HG03135 (cell line): Measurements from ENCODE around the gene TNFRSF11A.
A peak's percentile ranks its signal among the peaks of the same experiment; 100 is the strongest.

Experiments used
- ATAC-seq: cut with Tn5 transposase; IDR thresholded peaks from one replicate; pipeline ENCODE4 v1.9.1; 2021; ENCODE audit warnings: mild to moderate bottlenecking, moderate library complexity; ENCODE audit not compliant: unreplicated experiment

The TNFRSF11A gene

DNA sequence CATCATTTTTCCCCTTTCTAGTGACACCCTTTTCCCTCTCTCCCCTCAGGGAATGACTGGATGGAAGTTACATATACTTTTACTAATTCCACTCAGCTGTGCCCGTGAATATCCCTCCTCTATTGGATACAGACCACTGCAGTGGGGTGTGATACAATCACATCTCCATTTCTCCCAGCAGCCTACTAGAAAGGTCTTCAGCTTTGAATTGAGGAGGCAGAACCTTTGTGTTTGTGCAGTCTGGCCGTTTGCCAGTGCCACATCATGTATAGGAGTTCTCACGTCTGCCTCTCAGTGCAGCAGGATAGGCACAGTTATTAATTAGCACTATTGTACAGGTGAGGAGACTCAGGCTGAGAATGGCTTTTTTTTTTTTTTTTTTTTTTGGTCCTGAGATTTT, 16.4 kb downstream of the TNFRSF11A start:
- no peak for ATAC-seq

- no peak for ATAC-seq
Observed at GRCh38 chr18:62342884-62343283, 17.8 kb downstream of the TNFRSF11A start.

DNA sequence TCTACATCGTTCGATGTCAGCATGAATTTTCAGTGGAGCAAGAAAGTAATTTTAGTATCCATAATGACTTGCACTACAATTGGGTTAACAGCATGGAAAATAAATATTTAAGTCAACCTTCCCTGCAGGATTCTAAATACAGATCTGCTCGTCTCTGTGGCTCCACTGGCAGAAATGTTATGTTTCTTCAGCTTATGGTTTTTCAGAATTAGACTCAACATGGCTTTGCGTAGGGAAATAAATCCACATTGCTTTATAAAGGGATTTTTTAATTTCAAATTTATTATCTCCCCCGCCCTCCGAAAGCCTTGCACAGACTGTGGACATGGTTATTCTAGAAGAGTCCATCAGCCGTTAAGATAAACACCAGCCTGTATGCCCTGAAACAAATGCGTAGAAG, 18.2 kb downstream of the TNFRSF11A start:
- ATAC-seq: no peak

GRCh38 chr18:62345909-62346308, 20.8 kb downstream of the TNFRSF11A start:
- no peak for ATAC-seq

DNA sequence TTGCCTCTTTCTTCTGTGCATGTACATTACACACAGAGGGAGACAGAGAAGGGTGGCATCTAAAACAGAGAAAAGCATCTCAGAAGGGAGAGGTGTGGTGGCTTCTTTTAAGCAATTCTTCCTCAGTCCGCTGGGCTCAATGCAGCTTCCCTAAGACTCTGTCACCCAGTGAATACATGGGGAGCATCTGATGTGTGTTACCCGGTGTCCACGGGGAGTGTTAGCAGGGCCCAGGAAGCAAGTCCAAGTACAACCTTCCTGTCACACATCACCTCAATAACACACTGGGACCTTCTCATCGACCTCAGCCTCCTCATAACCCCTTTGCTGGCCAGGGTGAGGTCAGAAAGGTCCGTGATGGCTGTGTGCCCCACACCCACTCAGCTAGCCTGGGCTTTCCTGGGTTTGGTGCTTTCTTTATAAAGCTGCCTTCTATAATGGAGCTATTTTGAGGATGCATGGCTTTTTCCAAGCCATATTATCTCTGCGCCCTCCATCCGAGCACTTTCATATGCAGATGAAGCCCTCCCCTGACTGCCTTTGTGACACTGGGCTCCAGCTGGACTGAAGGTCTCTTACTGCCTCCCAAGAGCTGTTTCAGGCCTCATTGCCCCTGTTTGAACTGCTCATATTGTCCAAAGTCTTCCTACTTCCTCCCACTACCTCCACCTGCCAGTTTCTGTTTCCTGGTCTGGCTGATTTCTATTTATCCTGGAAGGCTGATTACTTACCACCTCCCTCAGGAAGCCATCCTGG, 21.4 kb downstream of the TNFRSF11A start:
- no peak for ATAC-seq

GRCh38 chr18:62347089-62347506, 22.0 kb downstream of the TNFRSF11A start:
- ATAC-seq: no peak

- ATAC-seq: no peak
Observed at GRCh38 chr18:62348474-62348873, 23.4 kb downstream of the TNFRSF11A start.

DNA sequence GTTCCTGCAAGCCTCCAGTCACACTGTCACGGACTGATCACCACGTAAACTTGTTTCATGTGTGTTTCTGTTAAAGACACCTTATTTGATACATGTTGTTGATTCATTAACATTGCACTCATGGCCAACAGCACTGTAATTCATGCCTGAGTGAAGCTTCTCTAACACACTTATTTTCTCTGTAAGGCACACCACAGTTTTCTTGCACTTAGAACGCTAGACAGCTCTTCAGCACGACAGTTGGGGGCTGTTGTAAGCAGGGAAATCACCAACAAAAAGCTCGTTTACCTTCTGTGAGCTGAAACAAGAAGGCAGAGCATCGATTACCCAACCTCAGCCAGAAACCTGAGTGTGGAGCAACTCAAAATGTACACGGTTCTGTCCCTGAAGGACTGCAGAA, 28.1 kb downstream of the TNFRSF11A start:
- no peak for ATAC-seq

DNA sequence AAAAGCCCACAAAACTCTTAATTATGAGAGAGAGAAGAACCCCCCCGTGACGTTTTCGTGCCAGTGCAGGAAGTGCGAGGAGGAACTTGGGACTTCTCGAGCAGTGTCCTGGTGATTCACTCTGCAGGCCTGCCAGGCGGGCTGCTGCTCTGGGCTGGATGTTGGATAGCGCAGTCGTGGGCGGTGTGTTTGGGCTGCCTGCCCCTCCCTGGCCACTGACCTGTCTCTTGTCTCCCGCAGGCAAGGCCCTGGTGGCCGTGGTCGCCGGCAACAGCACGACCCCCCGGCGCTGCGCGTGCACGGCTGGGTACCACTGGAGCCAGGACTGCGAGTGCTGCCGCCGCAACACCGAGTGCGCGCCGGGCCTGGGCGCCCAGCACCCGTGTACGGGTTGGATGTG, 29.0 kb downstream of the TNFRSF11A start:
- no peak for ATAC-seq

DNA sequence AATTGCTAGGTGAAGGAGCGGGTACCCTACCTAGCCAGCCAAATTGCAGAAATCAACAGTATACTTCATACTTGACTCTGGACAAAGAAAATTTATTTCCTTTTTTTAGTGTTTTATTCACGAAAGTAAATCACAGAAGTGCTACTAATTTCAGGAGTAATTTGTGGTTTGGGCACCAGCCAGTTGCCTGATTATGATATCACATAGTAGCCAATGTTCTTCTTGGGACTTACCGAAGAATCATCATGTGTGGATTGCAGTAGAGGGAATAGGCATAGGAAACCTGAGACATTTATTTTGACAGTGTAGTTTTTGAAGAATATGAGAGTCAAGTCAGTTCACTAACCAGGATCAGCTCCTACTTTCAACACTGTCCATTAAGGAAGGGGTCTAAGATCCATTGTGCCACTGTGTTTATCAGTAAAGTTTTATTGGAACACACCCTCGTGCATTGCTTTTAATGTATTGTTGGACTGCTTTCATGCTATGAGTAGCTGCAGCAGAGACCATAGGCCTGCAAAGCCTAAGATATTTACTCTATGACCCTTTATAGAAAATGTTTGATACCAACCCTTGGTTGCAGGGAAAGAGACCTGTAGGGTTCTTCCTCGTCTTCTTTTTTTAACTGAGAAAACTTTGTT, 32.1 kb downstream of the TNFRSF11A start:
- no peak for ATAC-seq

DNA sequence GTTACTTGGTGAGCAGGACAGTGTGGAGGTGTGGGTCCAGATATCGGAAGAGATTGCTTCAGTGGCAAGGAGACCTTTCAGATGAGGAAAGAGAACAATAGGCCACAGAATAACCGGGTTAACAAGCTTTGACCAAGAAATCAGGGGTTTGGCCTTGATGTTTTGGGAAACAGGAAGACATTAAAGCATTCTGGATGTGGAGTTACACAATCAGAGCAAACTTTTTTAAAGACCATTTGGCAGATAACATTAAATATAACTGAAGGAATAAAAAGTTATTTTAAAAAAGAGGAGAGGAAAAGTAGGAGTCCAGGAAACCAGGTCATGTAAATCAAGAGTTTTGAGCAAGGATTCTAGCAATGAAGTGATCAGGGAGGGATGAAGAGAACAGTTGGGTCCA, 35.7 kb downstream of the TNFRSF11A start:
- ATAC-seq: no peak

GRCh38 chr18:62361288-62361687, 36.2 kb downstream of the TNFRSF11A start:
- no peak for ATAC-seq

DNA sequence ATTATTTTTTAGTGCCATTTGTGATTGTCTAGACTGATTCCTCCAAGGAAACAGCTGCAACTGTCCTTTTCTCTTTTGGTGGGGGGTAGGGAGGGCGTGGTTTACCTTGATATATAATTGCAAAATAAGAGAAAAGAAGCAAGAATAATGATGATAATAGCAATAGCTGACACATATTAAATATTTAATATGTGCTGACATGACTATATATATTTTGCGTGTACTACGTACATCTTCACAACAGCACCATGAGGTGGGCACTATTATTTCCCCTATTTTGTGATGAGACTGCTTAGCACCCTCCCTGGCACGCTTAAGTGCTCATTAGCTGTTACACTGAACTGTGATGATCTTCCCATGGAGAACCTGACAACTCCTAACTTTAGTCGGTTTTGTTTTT, 39.4 kb downstream of the TNFRSF11A start:
- no peak for ATAC-seq

- no peak for ATAC-seq
Observed at GRCh38 chr18:62365420-62365819, 40.3 kb downstream of the TNFRSF11A start.

DNA sequence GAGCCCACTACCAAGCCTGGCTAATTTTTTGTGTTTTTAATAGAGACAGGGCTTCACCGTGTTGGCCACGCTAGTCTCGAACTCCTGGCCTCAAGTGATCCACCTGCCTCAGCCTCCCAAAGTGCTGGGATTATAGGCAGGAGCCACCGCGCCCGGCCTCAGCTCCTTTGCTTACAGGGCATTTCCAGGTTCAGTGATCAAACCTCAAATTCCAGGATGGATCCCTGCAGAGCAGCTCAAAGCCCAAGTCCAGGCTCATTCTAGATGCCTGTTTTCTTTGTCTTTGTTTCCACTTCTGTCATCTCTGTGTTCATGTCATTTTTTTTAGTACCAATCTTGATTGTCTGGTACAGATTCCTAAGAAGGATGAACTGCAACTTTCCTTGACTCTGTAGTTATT, 41.9 kb downstream of the TNFRSF11A start:
- no peak for ATAC-seq

GRCh38 chr18:62368100-62368499, 43.0 kb downstream of the TNFRSF11A start:
- peak; percentile 51 for ATAC-seq

- no peak for ATAC-seq
Observed at GRCh38 chr18:62369129-62369644, 44.1 kb downstream of the TNFRSF11A start.

DNA sequence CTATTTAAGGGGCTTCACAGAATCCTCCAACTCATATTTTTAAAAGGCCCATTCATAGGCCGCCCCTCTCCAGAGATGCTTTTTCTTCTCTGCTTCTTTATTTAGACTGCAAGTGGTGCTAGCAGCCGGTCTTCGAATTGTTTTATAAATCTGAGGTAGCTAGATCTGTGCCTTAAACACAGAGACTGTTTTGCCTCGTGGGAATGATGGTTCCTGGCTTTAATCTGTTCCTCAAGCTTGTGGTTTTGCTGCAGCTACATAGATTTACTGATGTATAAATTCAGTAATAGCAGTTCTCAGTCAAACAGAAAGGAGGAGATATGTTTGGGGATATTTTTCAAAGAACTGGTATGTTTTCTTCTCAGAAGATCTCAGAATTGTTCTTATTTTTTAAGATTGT, 45.3 kb downstream of the TNFRSF11A start:
- no peak for ATAC-seq

DNA sequence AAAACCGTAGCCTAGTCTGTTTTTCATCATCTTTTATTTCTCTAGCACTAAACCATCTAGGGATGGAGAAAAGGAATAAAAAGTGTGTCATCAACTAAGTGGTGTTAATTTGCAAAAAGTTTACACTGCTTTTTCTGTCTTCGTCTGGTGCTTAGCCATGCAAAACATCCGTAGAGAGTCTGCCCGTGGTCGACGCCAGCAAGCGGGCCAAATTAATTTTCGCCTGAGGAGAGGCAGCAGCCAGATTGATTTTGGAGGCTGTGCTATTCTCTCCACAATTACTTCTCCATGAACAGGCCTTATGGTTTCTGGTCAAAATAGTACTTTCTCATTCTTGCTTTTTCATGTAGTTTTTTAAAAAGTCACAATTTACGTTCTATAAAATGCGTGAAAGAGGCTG, 46.3 kb downstream of the TNFRSF11A start:
- no peak for ATAC-seq

GRCh38 chr18:62372156-62372555, 47.0 kb downstream of the TNFRSF11A start:
- ATAC-seq: peak; percentile 59

DNA sequence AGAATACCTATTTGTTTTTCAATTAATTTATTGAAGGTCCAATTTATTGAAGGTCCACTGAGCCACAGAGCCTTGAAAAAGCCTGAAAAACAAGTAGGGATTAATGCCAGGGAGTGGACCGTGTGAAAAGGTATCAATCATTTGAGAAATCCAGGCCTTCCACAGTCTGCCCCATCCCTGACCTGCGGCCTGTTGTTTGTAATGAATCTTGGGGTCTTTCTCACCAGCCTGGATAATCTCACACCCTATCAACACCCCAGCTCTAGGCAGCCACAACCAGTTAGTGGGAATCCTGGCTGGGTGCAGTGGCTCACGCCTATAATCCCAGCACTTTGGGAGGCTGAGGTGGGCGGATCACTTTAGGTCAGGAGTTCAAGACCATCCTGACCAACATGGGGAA, 47.8 kb downstream of the TNFRSF11A start:
- no peak for ATAC-seq

DNA sequence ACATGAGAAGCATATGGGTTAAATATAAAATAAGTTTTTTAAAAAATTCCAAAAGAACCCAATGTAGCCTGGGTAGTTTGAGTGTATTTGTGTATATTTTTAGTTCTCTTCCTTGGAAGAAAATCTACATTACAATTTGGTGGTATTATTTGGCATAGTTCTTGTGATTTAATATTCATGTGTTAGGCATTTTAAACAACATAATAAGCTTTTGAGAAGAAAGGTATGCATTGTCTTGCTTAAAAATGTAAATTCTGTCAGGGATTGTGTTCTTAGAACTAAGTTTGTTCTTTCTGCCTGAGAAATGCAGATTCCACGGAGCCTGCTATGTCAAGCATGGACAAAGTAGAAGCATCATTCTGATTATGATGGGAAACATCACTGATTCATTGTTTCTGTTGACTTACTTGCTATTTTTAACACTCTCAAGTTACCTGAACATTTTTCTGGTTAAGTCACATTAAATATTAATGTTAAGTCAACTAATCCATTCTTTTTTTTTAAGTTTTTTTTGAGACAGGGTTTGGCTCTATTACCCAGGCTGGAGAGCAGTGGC, 49.4 kb downstream of the TNFRSF11A start:
- no peak for ATAC-seq
